ENCODE results near the gene SLC6A8.

SLC6A8 gene

DNA sequence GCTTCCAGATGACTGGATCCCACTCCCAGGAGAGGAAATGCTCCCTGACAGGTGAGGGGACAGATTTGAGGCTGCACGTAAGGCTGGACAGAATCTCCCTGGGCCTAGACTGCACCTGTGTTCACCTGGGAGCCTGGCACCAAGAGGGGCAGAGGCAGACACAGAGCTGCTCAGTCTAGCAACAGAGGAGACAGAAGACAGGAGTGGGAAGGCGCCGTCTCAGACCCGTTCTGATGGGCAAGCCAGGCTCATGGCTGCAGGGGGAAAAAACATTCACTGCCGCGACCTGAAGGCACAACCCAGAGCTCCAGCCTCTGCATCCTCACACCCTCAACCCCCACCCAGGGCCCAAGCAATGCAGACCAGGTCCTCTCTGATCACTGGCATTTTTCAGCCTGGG is 19.7 kb downstream of the SLC6A8 start:
- H3K27ac Mint-ChIP-seq, result peak overlapping the region; percentile 68 to 78
- no peak overlapping the region for H3K4me3 Mint-ChIP-seq
- ATAC-seq (replicated peaks) (no peak), DNase-seq (no peak)
- no peaks in the 10 kb centered on the region for H3K27me3 Mint-ChIP-seq
- peaks cover 24% of the 10 kb centered on the region for H3K36me3 Mint-ChIP-seq (ENCODE audit: insufficient read depth)
- no peaks in the 10 kb centered on the region for H3K9me3 Mint-ChIP-seq
- H3K4me1 Mint-ChIP-seq (ENCODE audit: low read depth in 2 of 2), result peaks cover 7 to 10% of the 10 kb centered on the region in 2 donors

DNA sequence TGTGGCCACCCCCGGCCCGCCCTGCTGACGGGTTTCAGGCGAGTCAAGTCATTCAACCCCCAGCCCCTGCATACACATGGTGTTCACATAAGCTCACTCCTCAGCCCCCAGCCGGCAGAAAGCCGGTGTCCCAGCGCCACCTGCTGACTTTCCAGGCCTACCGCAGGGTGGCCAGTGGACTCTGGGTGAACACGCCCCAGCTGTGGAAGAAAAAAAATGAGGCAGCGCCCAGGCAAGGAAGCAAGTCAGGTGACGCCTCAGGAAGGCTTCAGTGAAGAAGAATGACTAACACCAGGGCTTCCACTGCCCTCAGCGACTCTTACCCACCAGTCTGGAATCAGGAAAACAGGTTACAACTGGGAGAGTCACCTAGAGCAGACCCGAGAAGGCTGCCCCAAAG is 20.7 kb downstream of the SLC6A8 start:
- DNase-seq, result no peak
- peaks cover 7 to 10% of the 10 kb centered on the region in 2 donors for H3K4me1 Mint-ChIP-seq (ENCODE audit: low read depth in 2 of 2)
- peaks cover 28% of the 10 kb centered on the region for H3K36me3 Mint-ChIP-seq (ENCODE audit: insufficient read depth)
- no peaks in the 10 kb centered on the region for H3K27me3 Mint-ChIP-seq
- peak; percentile 33 for ATAC-seq (replicated peaks)
- H3K4me3 Mint-ChIP-seq, result no peak overlapping the region
- H3K9me3 Mint-ChIP-seq, result no peaks in the 10 kb centered on the region
- H3K27ac Mint-ChIP-seq, result no peak overlapping the region

DNA sequence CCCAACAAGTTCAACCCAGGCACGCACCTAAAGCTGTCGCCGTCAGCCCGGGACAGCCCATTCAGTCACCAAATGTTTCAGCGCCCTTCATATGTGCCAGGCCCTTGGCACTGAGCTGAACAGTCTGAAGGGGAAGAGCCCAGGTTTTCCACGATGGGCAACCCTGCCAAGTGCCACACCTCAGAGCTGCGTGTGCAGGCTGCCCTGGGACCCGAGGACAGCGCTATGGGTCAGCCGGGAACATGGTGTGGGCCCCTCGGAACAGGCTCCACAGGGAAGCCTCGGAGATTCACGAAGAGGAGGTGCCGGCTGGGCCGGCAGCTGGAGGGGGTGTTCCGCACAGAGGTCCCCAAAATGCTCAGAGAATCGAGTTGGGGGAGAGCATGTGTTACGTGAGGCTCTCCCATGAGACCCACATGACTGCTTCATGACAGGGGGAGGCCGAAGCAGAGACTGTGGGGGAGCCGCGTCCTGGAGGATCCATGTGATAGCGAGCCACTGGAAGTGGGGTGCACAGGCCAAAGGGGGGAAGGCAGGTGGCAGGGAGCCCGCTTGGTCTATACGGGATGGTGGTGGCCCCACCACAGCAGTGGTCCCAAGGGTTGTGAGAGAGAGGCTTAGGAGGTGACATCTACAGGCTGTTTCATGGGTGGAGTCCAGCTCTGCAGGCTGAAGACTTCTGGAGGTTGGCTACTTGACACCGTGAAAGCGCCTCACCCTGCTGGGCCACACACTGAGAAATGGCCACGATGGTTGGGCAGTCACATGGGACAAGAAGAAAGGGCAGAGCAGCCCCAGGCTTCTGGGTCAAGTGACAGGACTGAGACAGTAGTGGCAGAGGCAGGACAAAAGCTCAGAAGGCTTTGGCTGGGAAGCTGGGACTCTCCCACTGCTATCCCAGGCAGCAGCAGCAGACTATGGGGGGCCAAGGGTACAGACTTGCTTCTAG is 22.3 kb downstream of the SLC6A8 start:
- Mint-ChIP-seq H3K27ac (no peak overlapping the region), H3K9me3 (no peaks in the 10 kb centered on the region), H3K27me3 (no peaks in the 10 kb centered on the region), H3K4me3 (no peak overlapping the region), H3K36me3 (ENCODE audit: insufficient read depth) (peaks cover 37% of the 10 kb centered on the region), H3K4me1 (ENCODE audit: low read depth in 2 of 2) (peaks cover 7 to 10% of the 10 kb centered on the region in 2 donors)
- ATAC-seq (replicated peaks), result no peak
- no peak for DNase-seq

DNA sequence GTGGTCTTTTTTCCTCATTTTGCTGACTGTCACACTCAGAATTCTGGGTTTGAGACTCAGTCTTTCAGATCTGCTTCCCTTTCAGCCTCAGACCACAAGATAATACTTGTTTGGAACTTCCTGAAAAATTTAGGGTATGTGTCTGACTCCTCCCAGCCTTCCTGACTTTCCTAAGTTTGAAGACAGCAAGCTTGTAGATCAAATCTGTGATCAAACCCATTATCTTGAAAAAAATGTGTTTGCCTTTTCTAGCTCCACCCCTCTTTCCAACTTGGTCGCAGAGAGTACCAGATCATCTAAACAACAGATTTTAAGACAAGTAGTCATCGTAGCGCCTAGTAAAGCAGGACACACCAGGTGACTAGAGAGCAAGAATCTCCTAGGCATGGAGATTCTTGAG is 26.5 kb downstream of the SLC6A8 start:
- no peaks in the 10 kb centered on the region for H3K27me3 Mint-ChIP-seq

DNA sequence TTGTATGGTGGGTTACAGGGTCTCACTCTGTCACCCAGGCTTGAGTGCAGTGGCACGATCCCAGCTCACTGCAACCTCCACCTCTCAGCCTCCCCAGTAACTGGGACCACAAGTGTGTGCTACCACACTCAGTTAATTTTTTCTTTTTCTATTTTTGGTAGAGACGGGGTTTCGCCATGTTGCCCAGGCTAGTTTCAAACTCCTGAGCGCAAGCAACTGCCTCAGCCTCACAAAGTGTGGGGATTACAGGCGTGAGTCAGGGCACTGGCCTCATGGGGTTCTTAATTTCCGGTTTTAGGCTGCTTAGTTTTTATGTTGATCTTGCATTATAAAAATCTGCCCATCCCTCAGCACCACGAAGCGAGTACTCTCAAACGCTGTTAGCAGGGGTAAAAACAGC is 29.7 kb downstream of the SLC6A8 start:
- peaks cover 7 to 10% of the 10 kb centered on the region in 2 donors for H3K4me1 Mint-ChIP-seq (ENCODE audit: low read depth in 2 of 2)
- H3K4me3 Mint-ChIP-seq, result no peak overlapping the region
- peaks cover 65% of the 10 kb centered on the region for H3K36me3 Mint-ChIP-seq (ENCODE audit: insufficient read depth)
- no peak overlapping the region for H3K27ac Mint-ChIP-seq
- ATAC-seq (replicated peaks) (no peak), DNase-seq (no peak)
- H3K9me3 Mint-ChIP-seq, result no peaks in the 10 kb centered on the region
- H3K27me3 Mint-ChIP-seq, result no peaks in the 10 kb centered on the region

More for the DNA sequence above, 26.5 kb downstream of the SLC6A8 start:
- Mint-ChIP-seq H3K4me3 (no peak overlapping the region), H3K36me3 (ENCODE audit: insufficient read depth) (peaks cover 56% of the 10 kb centered on the region), H3K9me3 (no peaks in the 10 kb centered on the region), H3K27ac (no peak overlapping the region), H3K4me1 (ENCODE audit: low read depth in 2 of 2) (peaks cover 3 to 7% of the 10 kb centered on the region in 2 donors)
- ATAC-seq (replicated peaks), result no peak
- no peak for DNase-seq

DNA sequence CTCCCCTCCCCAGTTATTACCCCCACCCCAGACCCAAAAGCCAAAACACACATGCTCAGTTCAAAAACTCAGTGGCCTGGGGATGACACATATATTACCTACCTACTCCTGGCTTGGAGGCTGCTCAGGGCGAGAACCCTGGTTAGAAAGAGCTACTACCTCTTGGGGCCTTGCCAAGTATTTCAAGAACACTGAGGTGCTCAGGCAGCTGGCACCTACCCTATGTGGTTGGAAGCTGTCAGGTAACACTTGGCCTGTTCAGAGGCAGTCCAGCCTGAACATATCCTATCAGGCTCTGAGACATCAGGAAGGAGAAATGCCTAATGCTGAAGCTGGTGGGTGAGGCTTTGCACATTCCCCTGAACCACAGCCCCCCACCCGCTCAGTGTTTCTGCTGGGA is 31.5 kb downstream of the SLC6A8 start:
- Mint-ChIP-seq H3K4me1 (ENCODE audit: low read depth in 2 of 2) (peaks cover 9 to 14% of the 10 kb centered on the region in 2 donors), H3K27me3 (no peaks in the 10 kb centered on the region), H3K36me3 (ENCODE audit: insufficient read depth) (peaks cover 60% of the 10 kb centered on the region), H3K27ac (no peak overlapping the region), H3K9me3 (no peaks in the 10 kb centered on the region), H3K4me3 (no peak overlapping the region)
- ATAC-seq (replicated peaks), result no peak
- no peak for DNase-seq

DNA sequence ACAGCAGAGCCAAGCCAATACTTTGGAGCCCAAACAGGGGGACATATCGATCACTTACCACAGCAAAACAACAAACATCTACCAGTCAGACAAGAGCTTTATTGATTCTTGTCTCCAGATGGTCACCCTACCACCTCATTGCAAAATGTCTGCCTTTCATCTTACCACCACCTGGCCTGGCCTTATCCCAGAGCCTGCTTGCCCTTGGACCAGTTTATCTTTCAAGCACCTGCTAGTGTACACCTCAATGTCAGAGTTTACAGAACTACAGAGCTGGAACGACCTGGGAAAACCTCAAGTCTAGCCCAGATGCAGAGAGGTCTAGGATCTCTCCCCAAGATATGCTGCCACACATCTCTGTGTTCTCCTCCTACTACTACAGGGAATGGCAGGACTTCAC is 32.0 kb downstream of the SLC6A8 start:
- ATAC-seq (replicated peaks), result no peak
- peaks cover 9 to 14% of the 10 kb centered on the region in 2 donors for H3K4me1 Mint-ChIP-seq (ENCODE audit: low read depth in 2 of 2)
- H3K27me3 Mint-ChIP-seq, result no peaks in the 10 kb centered on the region
- no peaks in the 10 kb centered on the region for H3K9me3 Mint-ChIP-seq
- H3K36me3 Mint-ChIP-seq (ENCODE audit: insufficient read depth), result peaks cover 59% of the 10 kb centered on the region
- H3K27ac Mint-ChIP-seq, result no peak overlapping the region
- no peak overlapping the region for H3K4me3 Mint-ChIP-seq
- no peak for DNase-seq

DNA sequence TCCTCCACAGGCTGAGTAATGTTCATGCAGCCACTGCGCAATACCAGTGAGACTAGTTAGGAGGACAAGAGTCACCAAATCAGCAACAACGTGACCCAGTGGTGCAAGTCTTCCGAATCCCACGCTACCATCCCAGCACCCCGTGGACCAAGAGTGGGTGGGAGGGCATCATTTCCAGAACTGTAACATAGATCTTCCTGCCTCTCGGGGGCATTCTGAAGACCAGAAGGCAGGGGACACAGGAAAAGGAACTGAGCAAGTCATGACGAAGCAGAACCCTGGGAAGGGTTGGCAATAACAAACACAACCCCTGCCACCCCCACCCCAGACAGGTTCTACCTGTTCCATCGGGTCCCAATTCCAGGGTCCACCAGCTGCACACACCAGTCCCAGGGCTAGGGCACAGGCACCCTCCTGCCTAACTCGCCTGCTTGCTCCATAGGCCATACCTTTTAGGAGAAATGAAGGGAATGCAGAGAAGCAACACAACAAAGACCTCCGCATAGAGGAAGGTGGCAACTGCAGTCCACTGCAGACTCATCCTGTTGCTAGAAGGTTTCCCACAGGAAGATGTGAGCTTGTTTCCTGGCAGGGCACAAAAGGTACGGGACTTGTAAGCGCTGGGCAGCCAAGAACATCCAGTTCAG is 35.1 kb downstream of the SLC6A8 start:
- no peaks in the 10 kb centered on the region for H3K27me3 Mint-ChIP-seq
- H3K36me3 Mint-ChIP-seq (ENCODE audit: insufficient read depth), result peaks cover 40% of the 10 kb centered on the region
- no peaks in the 10 kb centered on the region for H3K9me3 Mint-ChIP-seq
- H3K4me3 Mint-ChIP-seq, result peak overlapping the region; percentile 83 to 87
- peaks cover 14 to 22% of the 10 kb centered on the region in 2 donors for H3K4me1 Mint-ChIP-seq (ENCODE audit: low read depth in 2 of 2)
- no peak for DNase-seq
- H3K27ac Mint-ChIP-seq, result peak overlapping the region; percentile 67 to 85
- no peak for ATAC-seq (replicated peaks)

DNA sequence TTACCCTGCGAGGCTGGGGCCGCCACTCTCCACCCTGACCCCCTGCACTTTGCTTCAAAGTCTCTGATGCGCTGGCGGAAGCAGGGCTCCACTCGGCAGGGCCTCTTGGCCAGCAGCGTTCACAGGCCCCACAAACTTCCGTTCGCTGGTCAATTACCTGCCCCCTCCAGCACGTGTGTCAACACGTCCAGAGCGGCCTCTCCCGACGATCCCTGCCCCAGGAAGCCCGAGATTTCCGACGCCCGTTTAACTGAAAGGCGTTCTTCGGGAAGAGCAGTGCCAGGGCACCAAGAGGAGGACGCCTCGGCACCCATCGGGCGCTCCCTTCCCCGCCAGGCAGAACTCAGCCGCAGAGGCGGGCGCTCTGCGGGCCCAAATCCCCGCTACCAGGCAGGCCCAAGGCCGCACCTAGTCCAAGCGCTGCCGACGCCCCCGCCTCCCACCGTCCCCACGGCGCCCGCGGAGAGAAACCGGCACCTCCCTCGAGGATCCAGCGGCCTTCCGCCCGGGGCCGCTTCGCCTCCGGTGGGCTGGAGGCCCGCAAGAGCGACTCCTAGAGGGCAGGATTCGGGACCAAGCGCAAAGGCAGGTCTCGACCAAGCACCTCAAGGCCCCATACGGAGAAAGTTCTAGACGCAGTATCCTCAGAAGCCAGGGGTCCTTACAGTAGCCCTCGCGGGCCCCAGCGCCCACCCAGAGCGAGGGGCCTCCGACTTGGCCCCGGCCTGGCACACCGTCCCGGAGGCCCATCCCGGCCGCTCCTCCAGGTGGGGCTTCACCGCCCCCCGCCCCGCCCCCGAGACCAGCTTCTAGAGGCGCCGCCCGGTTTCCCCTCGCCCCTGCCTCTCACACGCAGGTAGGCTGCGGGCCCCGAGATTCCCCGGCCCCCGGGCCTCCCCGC is 35.9 kb downstream of the SLC6A8 start:
- ATAC-seq (replicated peaks) (peak; percentile 21), DNase-seq (peak in 2 of 3 experiments; percentile 34 to 39)
- peak overlapping the region; percentile 83 to 87 for H3K4me3 Mint-ChIP-seq
- peaks cover 33% of the 10 kb centered on the region for H3K36me3 Mint-ChIP-seq (ENCODE audit: insufficient read depth)
- H3K27me3 Mint-ChIP-seq, result no peaks in the 10 kb centered on the region
- H3K9me3 Mint-ChIP-seq, result no peaks in the 10 kb centered on the region
- H3K27ac Mint-ChIP-seq, result peak overlapping the region; percentile 72 to 85
- H3K4me1 Mint-ChIP-seq (ENCODE audit: low read depth in 2 of 2), result peaks cover 14 to 22% of the 10 kb centered on the region in 2 donors

DNA sequence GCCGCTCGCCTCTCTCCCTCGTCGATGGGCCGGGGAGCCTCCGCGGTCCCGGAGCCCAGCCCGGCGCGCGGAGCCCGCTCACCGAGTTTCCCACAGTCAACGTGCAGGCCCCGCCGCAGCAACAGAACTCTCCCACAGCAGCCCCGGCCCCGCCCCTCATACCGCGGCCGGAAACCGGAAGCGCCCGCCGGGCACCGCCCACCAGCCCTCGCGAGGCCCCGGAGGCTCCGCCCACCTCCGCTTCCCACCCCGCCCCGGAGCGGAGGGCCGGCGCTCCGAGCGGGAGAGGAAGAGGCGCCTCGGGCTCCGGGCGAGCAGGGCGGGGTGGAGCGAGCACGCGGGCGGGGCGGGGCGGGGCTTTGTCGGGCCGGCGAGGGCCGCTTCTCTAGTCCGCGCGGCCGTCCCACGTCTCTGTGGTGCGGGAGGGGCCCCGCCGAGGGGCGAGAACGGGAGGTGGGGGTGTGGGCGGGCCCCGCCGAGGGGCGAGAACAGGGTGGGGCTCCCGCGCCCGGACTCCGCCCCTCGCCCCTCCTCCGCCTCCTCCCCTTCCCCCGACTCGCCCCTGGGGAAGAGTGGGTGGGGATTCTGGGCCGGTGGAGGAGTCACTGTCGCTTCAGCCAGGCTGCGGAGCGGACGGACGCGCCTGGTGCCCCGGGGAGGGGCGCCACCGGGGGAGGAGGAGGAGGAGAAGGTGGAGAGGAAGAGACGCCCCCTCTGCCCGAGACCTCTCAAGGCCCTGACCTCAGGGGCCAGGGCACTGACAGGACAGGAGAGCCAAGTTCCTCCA is 36.7 kb downstream of the SLC6A8 start, which contains the start of the genes ABCD1 and BCAP31:
TSS of gene ABCD1 (plus strand) at position 605 of the 787 bp plus-strand sequence. CDS start 411 bp downstream, outside the sequence.
TSS of gene BCAP31 (minus strand) at position 136 of the 787 bp plus-strand sequence. CDS start 1,143 bp downstream, outside the sequence.
- DNase-seq, result peak; percentile 84 to 86 (median 86)
- peak; percentile 73 for ATAC-seq (replicated peaks)
- Mint-ChIP-seq H3K27ac (peak within 1 kb of the TSS; percentile 72 to 85), H3K4me1 (ENCODE audit: low read depth in 2 of 2) (peaks cover 10 to 22% of the 10 kb centered on the region in 2 donors), H3K9me3 (no peaks in the 10 kb centered on the region), H3K36me3 (ENCODE audit: insufficient read depth) (peaks cover 28% of the 10 kb centered on the region), H3K27me3 (no peaks in the 10 kb centered on the region), H3K4me3 (peak within 1 kb of the TSS; percentile 83 to 87)

DNA sequence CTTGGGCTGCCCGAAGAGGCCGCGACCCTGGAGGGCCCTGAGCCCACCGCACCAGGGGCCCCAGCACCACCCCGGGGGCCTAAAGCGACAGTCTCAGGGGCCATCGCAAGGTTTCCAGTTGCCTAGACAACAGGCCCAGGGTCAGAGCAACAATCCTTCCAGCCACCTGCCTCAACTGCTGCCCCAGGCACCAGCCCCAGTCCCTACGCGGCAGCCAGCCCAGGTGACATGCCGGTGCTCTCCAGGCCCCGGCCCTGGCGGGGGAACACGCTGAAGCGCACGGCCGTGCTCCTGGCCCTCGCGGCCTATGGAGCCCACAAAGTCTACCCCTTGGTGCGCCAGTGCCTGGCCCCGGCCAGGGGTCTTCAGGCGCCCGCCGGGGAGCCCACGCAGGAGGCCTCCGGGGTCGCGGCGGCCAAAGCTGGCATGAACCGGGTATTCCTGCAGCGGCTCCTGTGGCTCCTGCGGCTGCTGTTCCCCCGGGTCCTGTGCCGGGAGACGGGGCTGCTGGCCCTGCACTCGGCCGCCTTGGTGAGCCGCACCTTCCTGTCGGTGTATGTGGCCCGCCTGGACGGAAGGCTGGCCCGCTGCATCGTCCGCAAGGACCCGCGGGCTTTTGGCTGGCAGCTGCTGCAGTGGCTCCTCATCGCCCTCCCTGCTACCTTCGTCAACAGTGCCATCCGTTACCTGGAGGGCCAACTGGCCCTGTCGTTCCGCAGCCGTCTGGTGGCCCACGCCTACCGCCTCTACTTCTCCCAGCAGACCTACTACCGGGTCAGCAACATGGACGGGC is 37.5 kb downstream of the SLC6A8 start:
- ATAC-seq (replicated peaks) (no peak), DNase-seq (peak in 1 of 3 experiments; percentile 18)
- Mint-ChIP-seq H3K4me3 (peak overlapping the region; percentile 83 to 87), H3K36me3 (ENCODE audit: insufficient read depth) (peaks cover 21% of the 10 kb centered on the region), H3K4me1 (ENCODE audit: low read depth in 2 of 2) (peaks cover 10 to 20% of the 10 kb centered on the region in 2 donors), H3K27me3 (no peaks in the 10 kb centered on the region), H3K27ac (peak overlapping the region in 1 of 2 donors; percentile 72), H3K9me3 (no peaks in the 10 kb centered on the region)
